Measurements from ENCODE around the gene NSD1. TPM values are rescaled to one million over a fixed set of nuclear protein-coding genes. Genes with fewer than 3 reads are reported as not detected.

Gene NSD1
- total RNA-seq, 1 donor from 2014 or later = 37.5 TPM

- H3K4me3 ChIP-seq (ENCODE audit: low read depth, low read length) = peak overlapping the region; percentile 46
- no peaks in the 10 kb centered on the region for H3K36me3 ChIP-seq (ENCODE audit: control insufficient read depth, insufficient read depth, low read length)
- H3K27me3 ChIP-seq (ENCODE audit: control insufficient read depth, insufficient read depth, low read length) = no peaks in the 10 kb centered on the region
- TF ChIP-seq CTCF (IDR thresholded peaks at IDR 0.05; ENCODE audit: insufficient read depth, low read length, poor library complexity, severe bottlenecking) = no peak
- no peak for DNase-seq (ENCODE audit: low read depth)
Observed at GRCh38 chr5:177311392-177311722, 177.8 kb downstream of the NSD1 start.

GRCh38 chr5:177311723-177312648 lies 178.4 kb downstream of the NSD1 start, which contains the start of gene MXD3:
TSS of gene MXD3 (minus strand) at chr5:177311898. CDS start at chr5:177311830, 68 bp downstream.
- peak; percentile 82 for DNase-seq (ENCODE audit: low read depth)
- Histone ChIP-seq H3K27me3 (ENCODE audit: control insufficient read depth, insufficient read depth, low read length) (no peaks in the 10 kb centered on the region), H3K36me3 (ENCODE audit: control insufficient read depth, insufficient read depth, low read length) (no peaks in the 10 kb centered on the region), H3K4me3 (ENCODE audit: low read depth, low read length) (peak within 1 kb of the TSS; percentile 46)
- no peak for TF ChIP-seq CTCF (IDR thresholded peaks at IDR 0.05; ENCODE audit: insufficient read depth, low read length, poor library complexity, severe bottlenecking)

- H3K4me3 ChIP-seq (ENCODE audit: low read depth, low read length) = peak overlapping the region; percentile 29
- no peaks in the 10 kb centered on the region for H3K36me3 ChIP-seq (ENCODE audit: control insufficient read depth, insufficient read depth, low read length)
- TF ChIP-seq CTCF (IDR thresholded peaks at IDR 0.05; ENCODE audit: insufficient read depth, low read length, poor library complexity, severe bottlenecking) = peak; percentile 7
- no peaks in the 10 kb centered on the region for H3K27me3 ChIP-seq (ENCODE audit: control insufficient read depth, insufficient read depth, low read length)
- DNase-seq (ENCODE audit: low read depth) = no peak
Observed at GRCh38 chr5:177312649-177313181, 179.1 kb downstream of the NSD1 start.

GRCh38 chr5:177313561-177314259 lies 180.1 kb downstream of the NSD1 start:
- DNase-seq (ENCODE audit: low read depth) = no peak
- Histone ChIP-seq H3K36me3 (ENCODE audit: control insufficient read depth, insufficient read depth, low read length) (no peaks in the 10 kb centered on the region), H3K27me3 (ENCODE audit: control insufficient read depth, insufficient read depth, low read length) (no peaks in the 10 kb centered on the region), H3K4me3 (ENCODE audit: low read depth, low read length) (no peak overlapping the region)
- TF ChIP-seq CTCF (IDR thresholded peaks at IDR 0.05; ENCODE audit: insufficient read depth, low read length, poor library complexity, severe bottlenecking) = no peak

- no peak for DNase-seq (ENCODE audit: low read depth)
- TF ChIP-seq CTCF (IDR thresholded peaks at IDR 0.05; ENCODE audit: insufficient read depth, low read length, poor library complexity, severe bottlenecking) = no peak
- Histone ChIP-seq H3K4me3 (ENCODE audit: low read depth, low read length) (no peak overlapping the region), H3K27me3 (ENCODE audit: control insufficient read depth, insufficient read depth, low read length) (no peaks in the 10 kb centered on the region), H3K36me3 (ENCODE audit: control insufficient read depth, insufficient read depth, low read length) (no peaks in the 10 kb centered on the region)
Observed at GRCh38 chr5:177314376-177315342, 181.1 kb downstream of the NSD1 start.

Measured in kidney epithelial cell (primary cell).